ENCODE results near the gene CEP85L. TPM values are rescaled to one million over a fixed set of nuclear protein-coding genes. Genes with fewer than 3 reads are reported as not detected.
A peak's percentile ranks its signal among the peaks of the same experiment; 100 is the strongest.

CEP85L gene
- total RNA-seq (10 to 100 TPM; 28.8 to 37.3 TPM), polyA plus RNA-seq (ENCODE audit: insufficient read length in 2 of 2) (1 to 10 TPM; 7.4 to 7.7 TPM)
- long read RNA-seq, donor 1, result 0 reads
- long read RNA-seq, donor 2, full-length matches to known transcripts, result 1 of 1 reads
- long read RNA-seq, donor 2, partial matches to known transcripts, result 0 of 1 reads
- long read RNA-seq, donor 2, other reads (novel, unspliced or antisense), result 0 of 1 reads
- long read RNA-seq, donor 3, full-length matches to known transcripts, result 1 of 1 reads
- long read RNA-seq, donor 3, partial matches to known transcripts, result 0 of 1 reads
- long read RNA-seq, donor 3, other reads (novel, unspliced or antisense), result 0 of 1 reads
- long read RNA-seq, donor 4, full-length matches to known transcripts, result 2 of 2 reads
- long read RNA-seq, donor 4, partial matches to known transcripts, result 0 of 2 reads
- long read RNA-seq, donor 4, other reads (novel, unspliced or antisense), result 0 of 2 reads

DNA sequence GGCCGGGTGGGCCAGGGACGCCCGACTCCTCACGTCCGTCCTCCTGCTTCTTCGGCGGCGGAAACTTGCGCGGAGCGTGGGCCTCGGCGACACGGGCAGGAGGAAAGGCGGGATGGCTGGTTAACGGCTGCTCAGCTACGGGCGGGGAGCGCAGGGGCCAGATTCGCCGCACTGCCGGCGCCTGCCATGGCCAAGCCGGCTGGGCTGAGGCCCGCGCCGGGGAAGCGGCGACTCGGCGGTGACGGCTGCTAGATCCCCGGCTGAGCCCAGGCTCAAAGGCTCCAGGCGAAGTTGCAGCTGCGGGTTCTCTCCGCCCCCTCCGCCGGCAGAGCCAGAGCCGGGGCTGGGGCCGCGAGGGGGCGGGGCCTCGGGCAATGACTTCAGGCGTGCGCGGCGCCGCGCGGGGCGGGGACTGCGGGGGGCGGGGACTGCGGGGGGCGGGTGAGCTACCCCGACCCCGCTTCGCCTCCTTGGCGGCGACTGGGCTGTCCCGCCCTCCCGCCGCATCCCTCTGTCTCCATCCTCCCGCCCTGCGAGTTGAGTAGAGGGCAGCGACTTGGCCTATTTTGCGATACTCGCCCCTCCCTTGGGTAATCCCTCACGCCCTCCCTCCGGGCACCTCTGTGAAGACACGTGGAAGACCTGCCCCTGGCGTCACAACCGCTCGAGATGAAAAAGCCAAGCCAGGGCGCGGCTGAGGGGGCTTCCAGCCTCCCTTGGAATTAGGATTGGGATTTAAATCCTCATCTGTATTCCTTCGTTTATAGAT, at the start of gene CEP85L:
Gene CEP85L (minus strand): TSS at position 310 of the 769 bp plus-strand sequence. CDS start 322 bp downstream, outside the sequence.
- peak; percentile 68 to 97 (median 88) for DNase-seq (ENCODE audit: low read depth in 4 of 6, low spot score in 6 of 6)
- Histone ChIP-seq H3K4me3 (ENCODE audit: low read depth, low read length) (peak within 1 kb of the TSS; percentile 84), H3K27ac (ENCODE audit: low read depth, low read length) (peak within 1 kb of the TSS; percentile 95), H3K4me1 (ENCODE audit: control insufficient read depth, insufficient read depth, low read length) (peaks cover 4% of the 10 kb centered on the region), H3K27me3 (ENCODE audit: control insufficient read depth, insufficient read depth, low read length) (no peaks in the 10 kb centered on the region), H3K36me3 (ENCODE audit: control insufficient read depth, insufficient read depth, low read length) (no peaks in the 10 kb centered on the region), H3K9me3 (ENCODE audit: control insufficient read depth, insufficient read depth, low read length) (no peaks in the 10 kb centered on the region)
- WGBS (ENCODE audit: insufficient coverage), result under 1% methylated on average over 71 of the region's 77 CpGs

GRCh38 chr6:118700531-118700930, 49.1 kb upstream of the CEP85L start:
- Histone ChIP-seq H3K4me1 (ENCODE audit: control insufficient read depth, insufficient read depth, low read length) (peaks cover 3% of the 10 kb centered on the region), H3K36me3 (ENCODE audit: control insufficient read depth, insufficient read depth, low read length) (no peaks in the 10 kb centered on the region), H3K27ac (ENCODE audit: low read depth, low read length) (no peak overlapping the region), H3K27me3 (ENCODE audit: control insufficient read depth, insufficient read depth, low read length) (no peaks in the 10 kb centered on the region), H3K4me3 (ENCODE audit: low read depth, low read length) (no peak overlapping the region), H3K9me3 (ENCODE audit: control insufficient read depth, insufficient read depth, low read length) (no peaks in the 10 kb centered on the region)
- 100% methylated on average over 2 of the region's 2 CpGs for WGBS (ENCODE audit: insufficient coverage)
- DNase-seq (ENCODE audit: low read depth in 4 of 6, low spot score in 6 of 6), result no peak

GRCh38 chr6:118697554-118697953, 46.2 kb upstream of the CEP85L start:
- H3K27me3 ChIP-seq (ENCODE audit: control insufficient read depth, insufficient read depth, low read length), result no peaks in the 10 kb centered on the region
- no peak overlapping the region for H3K27ac ChIP-seq (ENCODE audit: low read depth, low read length)
- H3K4me3 ChIP-seq (ENCODE audit: low read depth, low read length), result no peak overlapping the region
- no peak for DNase-seq (ENCODE audit: low read depth in 4 of 6, low spot score in 6 of 6)
- H3K36me3 ChIP-seq (ENCODE audit: control insufficient read depth, insufficient read depth, low read length), result no peaks in the 10 kb centered on the region
- 76% methylated on average over 2 of the region's 3 CpGs for WGBS (ENCODE audit: insufficient coverage)
- H3K9me3 ChIP-seq (ENCODE audit: control insufficient read depth, insufficient read depth, low read length), result no peaks in the 10 kb centered on the region
- H3K4me1 ChIP-seq (ENCODE audit: control insufficient read depth, insufficient read depth, low read length), result no peaks in the 10 kb centered on the region

GRCh38 chr6:118696271-118696670, 44.9 kb upstream of the CEP85L start:
- H3K9me3 ChIP-seq (ENCODE audit: control insufficient read depth, insufficient read depth, low read length), result no peaks in the 10 kb centered on the region
- H3K27ac ChIP-seq (ENCODE audit: low read depth, low read length), result no peak overlapping the region
- no CpG with 5 or more reads among the region's 1 CpG for WGBS (ENCODE audit: insufficient coverage)
- no peaks in the 10 kb centered on the region for H3K27me3 ChIP-seq (ENCODE audit: control insufficient read depth, insufficient read depth, low read length)
- no peak for DNase-seq (ENCODE audit: low read depth in 4 of 6, low spot score in 6 of 6)
- no peak overlapping the region for H3K4me3 ChIP-seq (ENCODE audit: low read depth, low read length)
- no peaks in the 10 kb centered on the region for H3K36me3 ChIP-seq (ENCODE audit: control insufficient read depth, insufficient read depth, low read length)
- no peaks in the 10 kb centered on the region for H3K4me1 ChIP-seq (ENCODE audit: control insufficient read depth, insufficient read depth, low read length)

GRCh38 chr6:118693562-118693961, 42.2 kb upstream of the CEP85L start:
- WGBS (ENCODE audit: insufficient coverage), result no CpG with 5 or more reads among the region's 1 CpG
- no peaks in the 10 kb centered on the region for H3K4me1 ChIP-seq (ENCODE audit: control insufficient read depth, insufficient read depth, low read length)
- no peak overlapping the region for H3K4me3 ChIP-seq (ENCODE audit: low read depth, low read length)
- H3K9me3 ChIP-seq (ENCODE audit: control insufficient read depth, insufficient read depth, low read length), result no peaks in the 10 kb centered on the region
- H3K27me3 ChIP-seq (ENCODE audit: control insufficient read depth, insufficient read depth, low read length), result no peaks in the 10 kb centered on the region
- DNase-seq (ENCODE audit: low read depth in 4 of 6, low spot score in 6 of 6), result no peak
- H3K27ac ChIP-seq (ENCODE audit: low read depth, low read length), result no peak overlapping the region
- no peaks in the 10 kb centered on the region for H3K36me3 ChIP-seq (ENCODE audit: control insufficient read depth, insufficient read depth, low read length)

- WGBS (ENCODE audit: insufficient coverage), result 85% methylated on average over 5 of the region's 7 CpGs
- H3K27ac ChIP-seq (ENCODE audit: low read depth, low read length), result no peak overlapping the region
- no peak for DNase-seq (ENCODE audit: low read depth in 4 of 6, low spot score in 6 of 6)
- H3K9me3 ChIP-seq (ENCODE audit: control insufficient read depth, insufficient read depth, low read length), result no peaks in the 10 kb centered on the region
- no peaks in the 10 kb centered on the region for H3K4me1 ChIP-seq (ENCODE audit: control insufficient read depth, insufficient read depth, low read length)
- no peaks in the 10 kb centered on the region for H3K36me3 ChIP-seq (ENCODE audit: control insufficient read depth, insufficient read depth, low read length)
- H3K4me3 ChIP-seq (ENCODE audit: low read depth, low read length), result no peak overlapping the region
- H3K27me3 ChIP-seq (ENCODE audit: control insufficient read depth, insufficient read depth, low read length), result no peaks in the 10 kb centered on the region
Measured at GRCh38 chr6:118685823-118686449, 34.5 kb upstream of the CEP85L start.

DNA sequence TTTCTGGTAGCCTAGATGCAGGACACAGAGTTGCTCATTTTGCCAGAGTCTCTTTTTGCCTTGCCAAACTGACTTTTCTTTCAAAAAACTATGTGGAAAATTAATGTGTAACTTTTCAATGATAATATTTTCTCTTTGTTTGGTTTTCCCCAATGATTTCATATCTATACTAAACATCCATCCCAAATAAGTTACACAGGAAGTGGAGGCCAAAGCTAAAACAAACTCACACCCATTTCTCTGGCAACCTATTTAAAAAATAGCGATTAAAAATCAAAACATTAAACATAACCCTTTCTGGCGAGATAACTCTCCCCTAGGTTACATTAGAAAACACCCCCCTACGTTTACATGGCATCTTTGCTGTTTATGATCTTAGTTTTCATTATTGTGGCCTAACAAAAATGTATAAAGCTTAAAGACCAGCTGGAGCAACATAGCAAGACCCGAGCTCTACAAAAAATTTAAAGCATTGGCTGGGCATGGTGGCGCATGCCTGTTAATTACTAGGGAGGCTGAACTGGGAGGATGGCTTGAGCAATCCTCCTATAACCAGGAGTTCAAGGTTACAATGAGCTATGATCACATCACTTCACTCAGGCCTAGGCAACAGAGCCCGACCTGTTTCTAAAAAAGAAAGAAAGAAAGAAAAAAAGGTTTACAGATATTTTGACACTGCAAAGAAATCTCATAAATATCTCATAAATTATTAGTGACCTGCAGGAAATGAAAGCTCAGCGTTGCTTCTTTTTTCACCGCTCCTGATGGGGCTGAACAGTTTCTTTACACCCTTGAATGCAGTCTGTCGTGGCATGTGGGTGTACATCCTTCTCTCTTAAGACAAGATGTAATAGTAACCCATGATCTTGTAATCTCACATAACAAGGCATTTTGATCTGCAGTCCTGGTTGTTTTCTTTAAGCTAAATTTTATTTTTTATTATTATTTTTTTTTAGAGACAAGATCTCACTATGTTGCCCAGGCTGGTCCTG, 32.8 kb upstream of the CEP85L start:
- 100% methylated on average over 2 of the region's 9 CpGs for WGBS (ENCODE audit: insufficient coverage)
- H3K27ac ChIP-seq (ENCODE audit: low read depth, low read length), result no peak overlapping the region
- H3K4me3 ChIP-seq (ENCODE audit: low read depth, low read length), result no peak overlapping the region
- DNase-seq (ENCODE audit: low read depth in 4 of 6, low spot score in 6 of 6), result no peak
- no peaks in the 10 kb centered on the region for H3K36me3 ChIP-seq (ENCODE audit: control insufficient read depth, insufficient read depth, low read length)
- no peaks in the 10 kb centered on the region for H3K9me3 ChIP-seq (ENCODE audit: control insufficient read depth, insufficient read depth, low read length)
- H3K27me3 ChIP-seq (ENCODE audit: control insufficient read depth, insufficient read depth, low read length), result no peaks in the 10 kb centered on the region
- peaks cover 5% of the 10 kb centered on the region for H3K4me1 ChIP-seq (ENCODE audit: control insufficient read depth, insufficient read depth, low read length)

DNA sequence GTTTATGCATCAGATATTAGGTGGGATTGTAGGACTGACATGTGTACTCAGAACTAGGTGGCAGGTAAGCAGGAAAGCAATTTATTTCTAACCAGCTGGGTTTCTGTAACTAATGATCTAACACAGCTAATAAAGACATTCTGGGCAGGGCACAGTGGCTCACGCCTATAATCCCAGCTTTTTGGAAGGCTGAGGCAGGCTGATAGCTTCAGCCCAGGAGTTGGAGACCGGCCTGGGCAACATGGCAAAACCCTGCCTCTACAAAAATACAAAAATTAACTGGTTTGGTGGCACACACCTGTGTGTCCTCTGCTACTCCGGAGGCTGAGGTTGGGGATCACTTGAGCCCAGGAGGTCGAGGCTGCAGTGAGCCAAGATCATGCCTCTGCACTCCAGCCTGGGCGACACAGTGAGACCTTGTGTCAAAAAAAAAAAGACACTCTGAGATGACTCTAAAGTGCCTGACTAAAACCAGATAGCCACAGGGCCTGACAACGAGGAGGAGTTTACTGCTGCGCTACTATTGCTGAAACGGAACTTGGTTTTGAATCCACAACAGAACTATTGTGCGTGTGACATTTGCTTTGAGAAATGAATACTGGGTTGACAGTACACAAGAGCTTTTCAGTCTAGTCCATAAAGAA, 29.2 kb upstream of the CEP85L start:
- WGBS (ENCODE audit: insufficient coverage), result 54% methylated on average over 9 of the region's 9 CpGs
- Histone ChIP-seq H3K27ac (ENCODE audit: low read depth, low read length) (peak overlapping the region; percentile 86), H3K4me3 (ENCODE audit: low read depth, low read length) (no peak overlapping the region)

More for the DNA sequence above, 29.2 kb upstream of the CEP85L start:
- Histone ChIP-seq H3K27me3 (ENCODE audit: control insufficient read depth, insufficient read depth, low read length) (no peaks in the 10 kb centered on the region), H3K4me1 (ENCODE audit: control insufficient read depth, insufficient read depth, low read length) (peaks cover 5% of the 10 kb centered on the region), H3K36me3 (ENCODE audit: control insufficient read depth, insufficient read depth, low read length) (no peaks in the 10 kb centered on the region), H3K9me3 (ENCODE audit: control insufficient read depth, insufficient read depth, low read length) (no peaks in the 10 kb centered on the region)
- DNase-seq (ENCODE audit: low read depth in 4 of 6, low spot score in 6 of 6), result peak in 3 of 6 donors; percentile 7 to 46 (median 27)

Data from spinal cord (tissue), 10 donors.